Activated naive CD8-positive, alpha-beta T cell treated with anti-CD3 and anti-CD28 coated beads, Interleukin-2, amount 10 ng/mL, durations not matched to agents 7 days and 5 days (primary cell): ENCODE data around the gene NDUFA5. TPM values are rescaled to one million over a fixed set of nuclear protein-coding genes. Genes with fewer than 3 reads are reported as not detected.

Source experiments
- ATAC-seq: fragments of 150-1000 bp; cut with Tn5 transposase; one replicate; pipeline ENCODE4 v1.10.0; 2021; ENCODE audit warnings: low read depth, moderate library complexity
- POLR2A ChIA-PET: fragments of 350-600 bp; sonication (Branson Sonifier 250); formaldehyde crosslinking; loops from one replicate; lab custom pipeline; 2021; ENCODE audit warnings: antibody characterized with exemption; lab: Charles Lee
- DNase-seq: peaks from one replicate; pipeline ENCODE4 v3.0.0; 2021
- H3K27ac Mint-ChIP-seq: one replicate; pipeline ENCODE4 v1.8.0; 2022; ENCODE audit warnings: mild to moderate bottlenecking, mixed read lengths
- H3K27me3 Mint-ChIP-seq: one replicate; pipeline ENCODE4 v1.8.0; 2022; ENCODE audit warnings: mild to moderate bottlenecking, moderate library complexity, mixed read lengths
- H3K36me3 Mint-ChIP-seq: one replicate; pipeline ENCODE4 v1.8.0; 2021; ENCODE audit warnings: mild to moderate bottlenecking, mixed read lengths
- H3K4me1 Mint-ChIP-seq: one replicate; pipeline ENCODE4 v1.8.0; 2021; ENCODE audit warnings: mixed read lengths
- H3K4me3 Mint-ChIP-seq: one replicate; pipeline ENCODE4 v1.8.0; 2022; ENCODE audit warnings: mild to moderate bottlenecking, moderate library complexity, mixed read lengths
- H3K9me3 Mint-ChIP-seq: one replicate; pipeline ENCODE4 v1.8.0; 2021; ENCODE audit warnings: mixed read lengths
- total RNA-seq, 2 experiments: library from RNA; stranded (reverse); gene quantifications; one replicate each; pipeline ENCODE4 v1.2.3, GENCODE V29; 2021

Gene NDUFA5
- total RNA-seq = 10 to 100 TPM; 51.7 to 56.1 TPM

DNA sequence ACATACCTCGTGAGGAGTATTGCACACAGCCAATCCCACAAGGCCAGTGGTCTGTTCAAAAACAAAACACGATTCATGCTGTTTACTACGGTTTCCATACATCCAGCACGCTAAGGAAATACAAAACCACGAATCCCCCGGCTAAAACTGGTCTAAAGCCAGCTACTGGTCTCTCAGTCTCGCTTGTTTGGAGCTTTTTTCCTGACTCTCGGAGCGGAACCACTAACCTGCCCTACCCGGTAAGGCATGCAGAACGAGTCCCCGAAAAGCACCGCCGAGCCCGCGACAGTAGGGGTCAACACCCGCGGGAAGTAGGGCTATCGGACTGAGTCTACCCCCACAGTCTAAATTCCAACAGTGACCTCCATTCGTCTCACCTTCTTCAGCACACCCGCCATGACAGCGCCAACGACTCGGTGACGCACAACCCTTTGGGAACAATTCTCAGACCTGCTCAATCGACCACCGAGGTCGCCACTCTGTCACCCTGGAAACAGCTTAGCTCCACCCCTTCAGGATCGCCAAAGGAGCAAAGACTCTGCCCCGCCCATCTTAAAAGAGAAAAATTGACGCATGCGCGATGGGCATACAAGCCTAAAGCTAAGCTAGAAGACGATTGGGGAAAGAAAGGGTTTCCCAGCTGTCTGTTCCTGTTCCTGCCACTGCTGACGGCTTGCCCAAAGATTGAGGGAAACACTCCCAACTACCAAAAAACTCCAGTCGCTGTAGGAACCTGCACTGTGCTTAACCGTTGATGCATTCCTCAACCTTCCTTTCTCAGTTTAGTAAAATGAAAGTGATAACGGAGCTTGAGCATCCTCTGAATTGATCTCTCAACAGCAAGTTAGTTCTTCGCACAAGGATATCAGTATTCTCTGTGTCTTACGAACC is at the start of gene NDUFA5:
Gene NDUFA5, minus strand, starts transcription at position 421 of the 891 bp plus-strand sequence. Its CDS starts 23 bp downstream, at position 398.
- Mint-ChIP-seq H3K4me3 (no peak within 1 kb of the TSS), H3K27me3 (no peaks in the 10 kb centered on the region), H3K27ac (no peak within 1 kb of the TSS), H3K4me1 (peaks cover 6% of the 10 kb centered on the region), H3K36me3 (peaks cover 8% of the 10 kb centered on the region), H3K9me3 (no peaks in the 10 kb centered on the region)
- ATAC-seq = peak; percentile 95
- DNase-seq = peak; percentile 84
- POLR2A ChIA-PET = interaction anchor here (0.6 to 1.4 kb wide), 7 partner anchors 18 to 677 kb away, joined by 3 to 7 read pairs (median 3); partner anchors contain the start of genes IQUB and WASL

DNA sequence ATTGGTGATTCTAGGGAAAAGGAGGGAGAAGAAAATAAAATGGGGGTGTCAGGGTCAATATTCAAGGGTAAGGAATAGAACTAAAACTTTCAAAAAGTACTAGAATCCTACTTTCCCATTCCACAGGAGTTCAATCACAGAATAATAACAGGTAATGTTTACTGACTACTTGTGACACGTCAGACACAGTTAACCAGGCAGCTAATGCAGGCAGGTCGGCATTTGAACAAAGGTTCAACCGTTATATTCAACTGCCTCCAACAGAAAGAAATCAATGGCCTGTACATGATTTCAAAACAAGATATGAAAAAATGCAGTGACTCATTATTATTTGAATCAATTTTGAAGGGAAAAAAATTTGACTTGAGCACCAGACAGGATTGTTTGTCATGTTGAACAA is 47.1 kb upstream of the NDUFA5 start:
- DNase-seq (no peak), ATAC-seq (no peak)
- no peak overlapping the region for H3K27ac Mint-ChIP-seq
- no peaks in the 10 kb centered on the region for H3K36me3 Mint-ChIP-seq
- H3K4me1 Mint-ChIP-seq = no peaks in the 10 kb centered on the region
- no peak overlapping the region for H3K4me3 Mint-ChIP-seq
- POLR2A ChIA-PET = no interaction called here
- no peaks in the 10 kb centered on the region for H3K9me3 Mint-ChIP-seq
- peaks cover 9% of the 10 kb centered on the region for H3K27me3 Mint-ChIP-seq

DNA sequence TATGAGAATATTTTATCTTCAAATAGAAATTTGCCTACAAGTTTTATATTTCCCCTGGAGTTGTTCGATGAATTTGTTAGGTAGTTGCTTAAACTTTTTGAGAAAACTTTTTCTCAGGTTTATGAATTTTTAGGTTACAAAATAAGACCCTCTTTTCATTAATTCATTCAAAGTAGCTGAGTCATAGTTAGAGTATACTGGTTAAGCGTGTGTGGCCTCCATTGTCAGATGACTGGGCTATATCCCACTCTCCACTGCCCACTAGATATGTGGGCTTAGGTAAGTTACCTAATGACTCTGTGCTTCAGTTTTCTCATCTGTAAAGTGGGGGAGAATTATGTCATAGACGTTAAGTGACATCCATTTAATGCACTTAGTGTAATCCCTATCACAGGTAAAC is 45.0 kb upstream of the NDUFA5 start:
- POLR2A ChIA-PET = no interaction called here
- ATAC-seq (no peak), DNase-seq (no peak)
- no peaks in the 10 kb centered on the region for H3K36me3 Mint-ChIP-seq
- H3K4me1 Mint-ChIP-seq = no peaks in the 10 kb centered on the region
- H3K27me3 Mint-ChIP-seq = peaks cover 7% of the 10 kb centered on the region
- H3K9me3 Mint-ChIP-seq = no peaks in the 10 kb centered on the region
- no peak overlapping the region for H3K4me3 Mint-ChIP-seq
- no peak overlapping the region for H3K27ac Mint-ChIP-seq

DNA sequence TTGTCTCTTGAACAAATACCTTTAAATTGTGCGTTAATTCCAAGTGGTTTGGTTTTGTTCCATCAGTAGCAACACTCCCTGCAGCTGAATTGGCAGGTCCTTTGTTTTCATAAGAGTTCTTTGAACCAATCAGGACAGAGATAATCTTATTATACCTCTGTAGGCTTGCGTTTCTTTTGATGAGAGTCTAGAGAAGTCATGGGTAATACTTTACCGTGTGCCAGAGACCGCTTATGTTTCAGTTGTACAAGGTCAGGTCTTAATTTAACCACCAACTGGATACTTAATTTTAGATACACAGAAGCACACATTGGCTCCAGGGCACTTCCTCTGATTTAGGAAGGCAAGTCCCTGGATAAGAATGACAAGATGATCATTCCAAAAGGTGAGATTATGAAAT is 43.9 kb upstream of the NDUFA5 start, which contains the start of gene ASB15:
Gene ASB15, plus strand, starts transcription at position 292 of the 400 bp plus-strand sequence. CDS start 12,682 bp downstream, outside the sequence.
- Mint-ChIP-seq H3K36me3 (no peaks in the 10 kb centered on the region), H3K27me3 (peaks cover 7% of the 10 kb centered on the region), H3K27ac (no peak within 1 kb of the TSS), H3K9me3 (no peaks in the 10 kb centered on the region), H3K4me3 (no peak within 1 kb of the TSS), H3K4me1 (no peaks in the 10 kb centered on the region)
- DNase-seq = no peak
- no peak for ATAC-seq
- POLR2A ChIA-PET = no interaction called here

DNA sequence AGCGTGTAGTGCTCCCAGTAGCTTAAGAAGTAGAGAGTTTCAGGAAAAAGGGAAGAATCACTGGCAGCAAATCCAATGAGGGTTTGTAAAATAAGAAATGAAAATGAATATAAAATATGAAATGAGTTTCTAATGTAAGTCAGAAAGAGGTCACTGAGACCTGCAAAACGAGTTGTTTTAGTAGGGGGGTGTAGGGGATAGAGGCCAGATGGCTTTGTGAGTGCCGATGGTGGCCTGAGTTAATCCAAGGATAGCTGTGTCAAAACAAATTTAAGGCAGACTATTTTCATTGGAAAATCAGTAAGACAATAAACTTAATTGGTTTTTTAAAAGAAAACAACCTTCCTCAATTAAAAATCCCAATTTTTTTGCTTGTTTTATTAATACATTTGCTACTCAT is 43.3 kb upstream of the NDUFA5 start:
- H3K9me3 Mint-ChIP-seq = no peaks in the 10 kb centered on the region
- no peaks in the 10 kb centered on the region for H3K4me1 Mint-ChIP-seq
- POLR2A ChIA-PET = no interaction called here
- DNase-seq = no peak
- no peak overlapping the region for H3K27ac Mint-ChIP-seq
- no peak for ATAC-seq
- no peaks in the 10 kb centered on the region for H3K36me3 Mint-ChIP-seq
- no peak overlapping the region for H3K4me3 Mint-ChIP-seq
- peaks cover 7% of the 10 kb centered on the region for H3K27me3 Mint-ChIP-seq

DNA sequence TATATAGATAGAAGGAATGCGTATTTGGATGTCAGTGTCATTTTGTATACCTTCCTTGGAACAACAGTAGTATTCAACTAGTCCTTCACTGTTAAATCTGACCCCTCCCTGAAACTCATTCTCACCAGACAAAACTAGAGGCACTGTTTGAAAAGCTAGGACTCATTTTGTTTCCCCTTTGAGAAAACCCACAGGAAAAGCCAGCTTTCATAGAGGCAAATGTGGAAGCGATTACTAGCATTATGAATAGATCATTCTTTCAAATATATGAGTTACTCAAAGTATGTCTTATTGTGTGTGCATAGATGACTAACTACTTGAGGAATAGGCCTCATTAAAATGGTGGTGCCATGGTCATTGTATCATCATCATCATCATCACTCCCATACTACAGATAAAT is 42.1 kb upstream of the NDUFA5 start:
- H3K9me3 Mint-ChIP-seq = no peaks in the 10 kb centered on the region
- DNase-seq = no peak
- H3K4me3 Mint-ChIP-seq = no peak overlapping the region
- H3K4me1 Mint-ChIP-seq = no peaks in the 10 kb centered on the region
- no peak overlapping the region for H3K27ac Mint-ChIP-seq
- no peak for ATAC-seq
- peaks cover 7% of the 10 kb centered on the region for H3K27me3 Mint-ChIP-seq
- POLR2A ChIA-PET = no interaction called here
- no peaks in the 10 kb centered on the region for H3K36me3 Mint-ChIP-seq

DNA sequence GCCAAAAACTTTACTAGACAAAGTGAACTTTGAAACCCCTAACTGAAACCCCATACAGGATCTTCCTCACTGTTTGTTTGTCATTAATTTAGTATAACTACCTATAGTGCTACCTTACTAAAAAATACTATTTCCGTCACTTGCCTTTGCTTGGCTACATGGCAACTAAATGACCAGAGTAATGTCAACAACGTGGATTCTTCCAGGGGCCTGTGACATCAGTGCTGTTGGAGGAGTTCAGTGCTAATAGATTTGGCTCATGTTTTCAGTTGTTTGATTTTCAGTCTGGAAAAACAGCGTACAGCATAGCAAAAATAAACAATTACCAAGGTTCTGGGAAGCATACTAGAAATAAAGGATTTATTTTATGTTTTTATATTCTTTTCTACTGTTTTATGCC is 41.0 kb upstream of the NDUFA5 start:
- POLR2A ChIA-PET = no interaction called here
- ATAC-seq (no peak), DNase-seq (no peak)
- Mint-ChIP-seq H3K4me1 (no peaks in the 10 kb centered on the region), H3K27ac (no peak overlapping the region), H3K36me3 (no peaks in the 10 kb centered on the region), H3K4me3 (no peak overlapping the region), H3K27me3 (peaks cover 7% of the 10 kb centered on the region), H3K9me3 (no peaks in the 10 kb centered on the region)

DNA sequence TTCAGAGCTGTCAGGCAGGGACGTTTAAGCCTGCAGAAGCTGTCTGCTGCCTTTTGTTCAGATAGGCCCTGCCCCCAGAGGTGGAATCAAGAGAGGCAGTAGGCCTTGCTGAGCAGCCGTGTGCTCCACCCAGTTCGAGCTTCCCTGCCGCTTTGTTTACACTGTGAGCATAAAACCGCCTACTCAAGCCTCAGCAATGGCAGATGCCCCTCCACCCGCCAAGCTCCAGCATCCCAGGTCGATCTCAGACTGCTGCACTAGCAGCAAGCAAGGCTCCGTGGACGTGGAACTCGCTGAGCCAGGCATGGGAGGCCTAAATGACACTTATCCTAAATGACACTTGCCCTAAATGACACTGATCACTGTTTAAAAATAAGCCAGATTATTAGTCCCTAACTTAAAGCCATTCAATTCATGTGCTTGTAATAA is 37.2 kb upstream of the NDUFA5 start:
- ATAC-seq (no peak), DNase-seq (no peak)
- Mint-ChIP-seq H3K4me1 (no peaks in the 10 kb centered on the region), H3K9me3 (no peaks in the 10 kb centered on the region), H3K36me3 (no peaks in the 10 kb centered on the region), H3K27ac (no peak overlapping the region), H3K27me3 (peaks cover 16% of the 10 kb centered on the region), H3K4me3 (no peak overlapping the region)
- POLR2A ChIA-PET = no interaction called here

DNA sequence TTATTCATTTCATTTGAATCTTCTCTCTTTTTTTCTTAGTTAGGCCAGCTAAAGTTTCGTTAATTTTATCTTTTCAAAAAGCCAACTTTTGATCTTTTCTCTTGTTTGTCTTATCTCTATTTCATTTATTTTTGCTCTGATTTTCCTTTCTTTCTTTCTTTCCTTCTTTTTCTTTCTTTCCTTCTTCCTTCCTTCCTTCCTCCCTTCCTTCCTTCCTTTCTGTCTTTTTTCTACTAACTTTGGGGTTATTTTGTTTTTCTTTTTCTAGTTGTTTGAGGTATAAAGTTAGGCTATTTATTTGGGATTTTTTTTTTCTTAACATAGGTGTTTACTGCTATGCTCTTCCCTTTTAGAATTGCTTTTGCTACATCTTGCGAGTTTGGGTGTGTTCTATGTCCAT is 30.8 kb upstream of the NDUFA5 start:
- Mint-ChIP-seq H3K27ac (no peak overlapping the region), H3K9me3 (no peaks in the 10 kb centered on the region), H3K4me1 (no peaks in the 10 kb centered on the region), H3K27me3 (peaks cover 31% of the 10 kb centered on the region), H3K36me3 (no peaks in the 10 kb centered on the region), H3K4me3 (no peak overlapping the region)
- ATAC-seq = no peak
- no peak for DNase-seq
- POLR2A ChIA-PET = no interaction called here

DNA sequence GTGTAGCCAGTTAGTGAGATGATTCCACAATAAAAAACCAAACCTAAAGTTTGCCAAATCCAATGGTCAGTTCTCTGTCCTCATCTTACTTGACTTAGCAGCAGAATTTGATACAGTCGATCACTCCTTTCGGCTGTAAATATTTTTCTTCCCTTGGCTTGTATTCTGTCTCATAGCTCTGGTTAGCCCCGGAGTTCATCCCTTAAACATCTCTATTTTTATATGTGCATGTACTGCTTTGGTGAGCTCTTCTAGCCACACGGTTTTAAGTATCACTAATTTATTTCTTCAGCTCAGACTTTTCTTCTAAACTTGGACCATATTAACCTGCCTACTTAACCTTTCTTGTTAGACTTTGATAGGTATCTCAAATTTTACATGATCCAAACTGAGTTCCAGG is 26.2 kb upstream of the NDUFA5 start:
- H3K27ac Mint-ChIP-seq = no peak overlapping the region
- H3K4me3 Mint-ChIP-seq = no peak overlapping the region
- DNase-seq (no peak), ATAC-seq (no peak)
- peaks cover 1% of the 10 kb centered on the region for H3K4me1 Mint-ChIP-seq
- peaks cover 27% of the 10 kb centered on the region for H3K27me3 Mint-ChIP-seq
- no peaks in the 10 kb centered on the region for H3K9me3 Mint-ChIP-seq
- H3K36me3 Mint-ChIP-seq = no peaks in the 10 kb centered on the region
- POLR2A ChIA-PET = no interaction called here

DNA sequence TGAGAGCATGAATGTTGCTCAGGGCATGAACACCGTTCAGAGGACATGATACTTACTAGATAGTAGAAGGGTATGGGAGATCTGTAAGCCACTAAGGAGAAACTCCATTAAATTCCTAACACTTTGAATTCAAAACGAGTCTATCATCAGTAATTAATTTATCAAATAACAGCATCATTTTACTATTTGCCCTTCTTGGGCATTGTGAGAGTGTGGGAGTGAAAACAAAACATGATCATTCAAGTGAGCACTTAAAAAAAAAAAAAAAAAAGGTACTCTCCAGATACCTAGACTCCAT is 23.5 kb upstream of the NDUFA5 start:
- peaks cover 1% of the 10 kb centered on the region for H3K4me1 Mint-ChIP-seq
- no peaks in the 10 kb centered on the region for H3K36me3 Mint-ChIP-seq
- POLR2A ChIA-PET = interaction anchor here (0.7 kb wide), 1 partner anchor 23 kb away, joined by 3 read pairs; no protein-coding TSS in a partner anchor
- no peak overlapping the region for H3K27ac Mint-ChIP-seq
- ATAC-seq (no peak), DNase-seq (no peak)
- H3K9me3 Mint-ChIP-seq = no peaks in the 10 kb centered on the region
- no peak overlapping the region for H3K4me3 Mint-ChIP-seq
- peaks cover 20% of the 10 kb centered on the region for H3K27me3 Mint-ChIP-seq

DNA sequence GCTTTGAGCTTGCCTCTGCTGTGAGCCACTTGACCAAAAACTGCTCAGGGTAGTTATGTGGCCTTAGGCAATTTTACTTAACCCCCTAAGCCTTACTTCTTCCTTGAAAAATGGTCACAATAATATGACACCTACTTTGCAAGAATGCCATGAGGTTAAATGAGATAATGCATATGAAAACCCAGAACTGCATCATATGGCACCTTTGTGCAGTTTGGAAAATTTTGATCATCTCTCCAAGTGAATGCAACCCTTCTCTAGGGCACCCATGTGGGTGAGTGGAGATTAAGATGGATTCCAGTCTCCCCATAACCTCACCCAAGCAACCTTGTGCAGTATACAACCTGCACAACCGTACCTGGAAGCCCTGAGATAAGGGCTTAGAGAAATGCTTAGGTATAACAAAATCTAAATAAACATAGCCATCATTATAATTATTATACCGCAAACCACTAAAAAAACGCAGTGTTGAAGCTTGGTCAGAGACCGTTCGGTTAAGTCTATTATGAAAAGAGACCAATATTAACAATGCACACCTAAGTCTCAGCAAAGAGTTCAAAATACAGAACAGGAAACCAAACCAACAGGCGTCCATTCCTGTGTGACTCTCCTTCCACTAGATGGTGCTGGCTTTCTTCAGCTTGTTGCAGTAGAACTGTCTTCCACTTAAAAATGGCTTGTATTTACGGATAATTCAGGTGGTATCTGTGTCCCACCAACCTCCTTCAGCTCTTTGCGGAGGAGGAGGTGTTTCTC is 23.0 kb upstream of the NDUFA5 start:
- POLR2A ChIA-PET = interaction anchor here (0.7 kb wide), 1 partner anchor 23 kb away, joined by 3 read pairs; no protein-coding TSS in a partner anchor
- DNase-seq = no peak

DNA sequence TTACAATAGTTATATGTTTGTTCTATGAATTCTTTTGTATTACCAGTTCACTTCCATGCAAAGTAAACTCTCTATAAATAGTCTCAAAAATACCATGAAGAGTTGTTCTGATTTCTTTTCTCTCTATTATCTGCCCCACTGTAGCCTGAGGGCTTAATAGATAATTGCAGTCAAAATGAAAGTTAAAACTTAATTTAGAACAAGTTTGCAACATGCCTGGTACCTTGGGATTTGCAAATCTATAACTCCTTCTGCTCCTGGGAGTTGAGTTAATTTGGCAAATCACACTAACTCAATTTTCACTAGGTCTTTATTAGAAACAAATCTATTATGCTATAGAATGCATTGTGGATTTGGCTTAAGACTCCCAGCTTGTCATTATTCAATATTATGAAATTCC is 21.8 kb upstream of the NDUFA5 start:
- POLR2A ChIA-PET = no interaction called here
- H3K36me3 Mint-ChIP-seq = no peaks in the 10 kb centered on the region

More for the DNA sequence above, 23.0 kb upstream of the NDUFA5 start:
- ATAC-seq = peak; percentile 50
- H3K9me3 Mint-ChIP-seq = no peaks in the 10 kb centered on the region
- no peak overlapping the region for H3K4me3 Mint-ChIP-seq
- H3K4me1 Mint-ChIP-seq = peaks cover 1% of the 10 kb centered on the region
- H3K27me3 Mint-ChIP-seq = peaks cover 20% of the 10 kb centered on the region
- H3K27ac Mint-ChIP-seq = no peak overlapping the region
- no peaks in the 10 kb centered on the region for H3K36me3 Mint-ChIP-seq

More for the DNA sequence above, 21.8 kb upstream of the NDUFA5 start:
- Mint-ChIP-seq H3K27ac (no peak overlapping the region), H3K27me3 (peaks cover 23% of the 10 kb centered on the region), H3K9me3 (no peaks in the 10 kb centered on the region), H3K4me3 (no peak overlapping the region), H3K4me1 (peaks cover 1% of the 10 kb centered on the region)
- DNase-seq = no peak
- no peak for ATAC-seq
